NCI-H2081 (cell line): ENCODE results near the gene FOSL2.

ENCODE experiments used
- DNase-seq, 2 experiments: peaks; one replicate each; lab custom pipeline; 2025; lab: John Stamatoyannopoulos, UW

The FOSL2 gene

DNA sequence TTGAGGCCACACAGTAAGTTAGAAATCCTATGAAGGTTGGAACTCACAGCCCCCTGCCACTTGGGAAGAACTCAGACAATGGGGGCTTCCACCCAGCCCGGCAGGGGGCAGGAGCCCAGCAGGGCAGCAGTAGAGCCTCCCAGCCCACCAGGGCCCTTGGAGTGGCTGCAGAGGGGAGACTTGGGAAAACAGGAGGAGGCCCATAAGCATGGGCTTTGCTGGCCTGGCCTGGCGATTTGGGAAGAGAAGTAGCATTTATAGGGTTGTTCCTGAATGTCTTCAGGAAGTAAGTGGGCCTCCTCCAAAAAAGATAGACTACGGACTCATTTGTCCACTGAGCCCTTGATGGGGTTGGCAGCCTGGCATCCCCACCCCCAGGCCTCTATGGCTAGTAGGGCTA lies 17.4 kb upstream of the FOSL2 start:
- DNase-seq, result no peak

DNA sequence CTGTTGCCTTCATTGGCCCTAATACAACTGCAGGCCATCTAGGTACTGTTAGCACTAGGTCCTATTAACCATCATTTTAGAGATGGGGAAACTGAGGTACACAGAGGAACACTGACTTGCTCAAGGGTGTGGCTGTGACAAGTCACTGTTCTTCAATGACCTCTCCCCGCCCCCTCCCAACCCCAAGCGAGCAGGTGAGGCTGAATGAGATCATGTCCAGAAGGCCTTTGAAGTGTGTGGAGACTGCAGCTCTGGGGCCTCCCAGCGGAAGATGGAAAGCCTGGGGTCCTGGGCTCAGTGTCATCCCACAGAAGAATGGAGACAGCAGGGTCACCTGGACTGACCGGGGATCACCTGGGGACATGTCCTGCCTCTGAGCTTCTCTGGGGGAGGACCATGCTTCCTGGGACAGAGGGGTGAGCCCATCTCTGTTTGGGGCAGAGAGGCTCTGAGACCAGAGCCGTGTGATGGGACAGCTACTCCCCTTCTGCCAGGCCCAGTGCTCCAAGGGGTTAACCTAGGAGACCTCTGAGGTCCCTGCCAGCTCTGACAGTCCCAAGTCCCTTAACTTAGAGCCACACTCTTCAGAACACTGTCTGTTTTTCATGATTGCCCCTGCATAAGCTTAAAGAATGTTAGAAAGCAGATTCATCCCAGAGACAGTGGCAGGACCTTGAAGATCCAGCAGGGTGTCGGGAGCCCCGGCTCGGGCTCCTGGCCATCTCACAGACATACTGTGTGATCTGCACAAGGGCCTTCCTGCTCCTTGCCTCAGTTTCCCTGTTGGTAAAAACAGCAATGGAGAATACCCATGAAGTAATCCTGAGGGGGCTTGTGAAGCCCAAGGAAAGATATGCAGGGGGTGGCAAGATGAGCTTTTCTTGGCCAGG lies 16.7 kb upstream of the FOSL2 start:
- DNase-seq, result no peak

DNA sequence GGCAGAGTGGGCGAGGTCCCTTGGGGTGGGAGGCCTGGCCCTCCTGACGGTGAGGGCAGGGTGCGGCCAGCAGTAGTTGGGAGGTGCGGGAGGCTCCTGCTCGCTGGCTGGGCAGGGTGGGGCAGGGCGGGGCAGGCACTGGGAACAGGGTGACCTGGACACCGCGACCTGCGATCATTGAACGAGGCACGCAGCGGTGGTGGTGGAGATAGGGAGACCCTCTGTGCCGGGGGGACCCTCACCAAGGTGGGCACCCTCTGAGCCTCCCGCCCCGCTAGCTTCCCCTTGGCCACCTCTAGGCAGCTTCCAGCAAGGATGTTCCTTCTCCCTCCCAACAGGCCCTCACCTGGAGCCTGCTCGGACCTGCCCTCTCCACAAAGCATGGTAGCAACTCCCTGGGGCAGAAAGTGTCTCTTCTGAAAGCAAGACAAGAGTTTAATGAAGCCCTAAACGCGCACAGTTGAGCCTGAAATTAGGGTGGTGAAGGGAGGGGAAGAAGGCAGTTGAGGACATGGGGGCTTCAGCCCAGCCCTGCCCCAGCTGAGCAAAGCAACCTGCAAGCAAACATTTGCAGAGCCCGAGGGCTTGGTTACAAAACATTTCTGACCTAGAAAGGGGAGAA lies 15.4 kb upstream of the FOSL2 start:
- no peak for DNase-seq

DNA sequence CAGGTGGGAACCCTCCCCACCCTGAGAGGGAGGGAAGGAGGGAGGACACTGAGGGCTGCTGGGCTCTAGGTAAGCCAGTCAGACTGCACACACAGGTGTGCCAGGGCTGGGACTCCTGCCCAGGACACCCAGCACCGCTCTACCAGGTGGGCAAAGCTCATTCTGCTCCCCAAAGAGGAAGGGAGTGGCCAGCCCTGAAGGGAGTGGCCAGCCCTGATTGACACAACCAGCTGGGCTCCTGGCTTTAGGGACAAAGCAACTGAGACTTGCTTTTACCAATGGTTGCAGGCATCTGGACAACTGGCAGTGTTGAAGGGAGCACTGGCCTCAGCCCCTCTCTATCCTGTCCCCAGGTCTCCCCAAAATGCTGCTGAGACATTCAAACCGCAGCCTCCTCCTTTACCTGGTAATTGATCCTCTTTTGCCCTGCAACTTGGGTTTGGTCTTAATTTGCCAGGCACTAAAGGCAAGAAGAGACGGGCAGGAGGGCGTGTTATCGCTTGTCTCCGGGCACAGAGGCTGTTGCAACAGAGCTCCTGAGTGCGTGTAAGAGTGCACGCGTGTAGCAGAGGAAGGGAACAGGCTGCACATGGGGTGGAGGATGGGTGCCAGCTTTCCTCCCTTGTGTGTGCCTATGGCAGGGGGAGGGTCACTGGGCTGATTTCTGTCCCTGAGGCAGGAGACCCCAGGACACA lies 14.5 kb upstream of the FOSL2 start:
- DNase-seq, result peak in 1 of 2 experiments; percentile 45

DNA sequence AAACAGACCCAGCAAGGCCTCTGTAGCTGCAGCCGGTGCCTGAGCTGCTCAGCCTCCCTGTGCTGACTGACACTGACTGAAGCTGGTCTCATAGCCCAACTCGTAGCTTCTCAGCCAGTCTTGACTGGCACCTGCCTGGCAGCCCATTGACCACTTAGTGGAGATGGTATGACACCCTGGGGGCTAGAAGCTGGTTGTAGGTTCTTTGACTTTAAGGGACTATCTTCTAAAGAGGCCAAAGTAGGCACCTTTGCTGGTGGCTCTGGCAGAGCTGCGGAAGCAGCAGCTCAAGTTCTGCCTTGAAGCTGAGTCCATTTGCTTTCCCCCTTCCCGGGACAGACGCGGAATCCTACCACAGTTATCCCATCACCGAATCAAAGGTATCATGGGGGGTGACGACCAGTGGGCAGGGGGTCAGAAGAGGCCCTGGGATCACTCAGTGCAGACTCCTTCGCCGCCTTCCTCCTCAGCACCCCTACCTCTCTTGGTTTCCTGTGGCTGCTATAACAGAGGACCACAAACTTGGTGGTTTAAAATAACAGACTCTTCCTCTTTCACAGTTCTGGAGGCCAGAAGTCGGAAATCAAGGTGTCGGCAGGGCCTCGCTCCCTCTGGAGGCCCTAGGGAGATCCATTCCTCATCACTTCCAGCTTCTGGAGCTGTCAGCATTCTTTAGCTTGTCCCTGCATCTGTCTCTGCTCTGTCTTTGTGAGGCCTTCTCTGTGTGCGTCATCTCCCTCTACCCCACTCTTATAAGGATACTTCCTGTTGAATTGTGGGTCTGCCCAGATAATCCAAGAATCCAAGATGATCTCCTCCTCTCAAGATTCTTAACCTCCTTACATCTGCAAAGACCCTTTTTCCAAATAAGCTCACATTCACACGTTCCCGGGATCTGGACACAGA lies 13.7 kb upstream of the FOSL2 start:
- DNase-seq, result no peak

DNA sequence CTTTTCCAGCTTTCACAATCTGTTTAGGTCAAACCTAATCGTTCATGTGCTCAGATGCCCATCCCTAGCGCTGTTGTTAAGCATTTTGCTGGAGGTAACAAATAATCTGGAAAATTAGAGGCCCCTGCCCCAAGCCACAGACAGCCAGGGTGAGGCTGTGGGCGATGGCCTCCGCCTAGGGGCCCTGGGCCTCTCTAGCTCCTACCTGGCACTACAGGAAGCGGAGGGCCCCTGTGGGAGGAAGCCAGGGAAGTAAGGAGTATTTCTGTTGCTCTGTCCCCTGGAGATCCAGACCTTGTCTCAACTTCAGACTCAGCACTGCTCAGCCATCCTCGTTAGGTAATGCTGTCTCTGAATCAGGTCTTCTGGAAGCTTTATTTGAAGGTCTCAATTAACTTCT lies 12.4 kb upstream of the FOSL2 start:
- no peak for DNase-seq

DNA sequence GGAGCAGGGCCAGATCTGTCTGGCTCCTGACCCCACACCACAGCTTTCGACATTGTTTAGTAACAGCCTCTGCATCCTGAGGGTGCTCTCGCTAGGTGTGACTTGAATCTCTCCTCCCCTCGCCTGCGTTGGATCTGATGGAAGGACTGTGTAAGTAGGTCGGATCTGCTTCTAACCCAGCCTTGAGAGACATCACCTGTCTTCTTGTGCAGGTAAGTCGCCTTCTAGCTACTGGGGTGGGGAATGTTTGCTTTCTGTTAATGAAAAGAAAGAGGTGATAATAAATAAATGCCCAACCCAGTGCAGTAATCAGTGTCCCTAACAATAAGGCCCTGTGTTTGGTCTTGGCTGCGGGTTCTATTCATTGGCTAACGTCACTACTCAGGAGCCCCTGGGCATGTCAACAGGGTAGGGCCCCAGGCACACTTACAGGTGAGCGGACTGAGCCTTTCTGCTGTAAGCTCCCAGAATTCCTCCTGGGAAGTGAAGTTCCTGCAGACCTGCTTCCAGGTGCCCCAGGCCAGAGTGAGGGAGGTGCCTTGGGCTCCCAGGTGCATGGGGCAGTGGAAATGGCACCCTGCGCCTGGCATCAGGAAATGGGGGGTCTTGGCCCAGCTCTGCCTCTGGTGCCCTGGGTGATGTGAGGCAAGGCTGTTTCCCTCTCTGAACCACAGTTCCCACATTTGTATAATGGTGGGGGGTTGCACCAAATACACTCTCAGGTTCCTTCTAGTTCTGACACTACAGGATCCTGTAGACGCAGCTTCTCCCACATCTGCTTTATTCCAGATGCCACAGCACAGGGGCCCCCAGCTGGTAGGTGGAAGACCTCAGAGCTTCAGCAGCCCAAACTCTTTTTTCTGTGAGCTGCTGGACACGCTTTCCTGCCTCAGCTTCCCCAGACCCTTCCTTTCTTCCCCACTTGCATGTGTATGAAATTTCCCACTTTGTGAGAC lies 11.2 kb upstream of the FOSL2 start:
- DNase-seq, result peak; percentile 18 to 28

DNA sequence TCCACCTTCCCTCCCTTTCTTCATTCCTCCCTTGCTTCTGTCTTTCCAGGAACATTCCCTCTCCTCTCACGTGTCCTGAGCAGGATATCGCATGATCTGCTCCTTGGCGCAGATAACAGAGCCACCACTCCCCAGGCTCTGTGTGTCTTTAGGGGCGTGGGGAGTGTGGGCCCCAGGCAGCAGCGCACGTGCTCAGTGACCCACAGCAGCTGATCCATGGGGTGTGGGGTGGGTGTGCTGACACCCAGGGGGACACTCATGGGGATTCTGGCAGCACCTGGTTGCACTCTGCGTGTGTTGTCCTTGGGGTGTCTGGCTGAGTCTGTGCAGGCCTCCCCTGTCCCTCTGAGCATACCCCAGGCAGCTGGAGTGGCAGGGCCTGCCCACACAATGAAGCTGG lies 9.9 kb upstream of the FOSL2 start:
- no peak for DNase-seq

DNA sequence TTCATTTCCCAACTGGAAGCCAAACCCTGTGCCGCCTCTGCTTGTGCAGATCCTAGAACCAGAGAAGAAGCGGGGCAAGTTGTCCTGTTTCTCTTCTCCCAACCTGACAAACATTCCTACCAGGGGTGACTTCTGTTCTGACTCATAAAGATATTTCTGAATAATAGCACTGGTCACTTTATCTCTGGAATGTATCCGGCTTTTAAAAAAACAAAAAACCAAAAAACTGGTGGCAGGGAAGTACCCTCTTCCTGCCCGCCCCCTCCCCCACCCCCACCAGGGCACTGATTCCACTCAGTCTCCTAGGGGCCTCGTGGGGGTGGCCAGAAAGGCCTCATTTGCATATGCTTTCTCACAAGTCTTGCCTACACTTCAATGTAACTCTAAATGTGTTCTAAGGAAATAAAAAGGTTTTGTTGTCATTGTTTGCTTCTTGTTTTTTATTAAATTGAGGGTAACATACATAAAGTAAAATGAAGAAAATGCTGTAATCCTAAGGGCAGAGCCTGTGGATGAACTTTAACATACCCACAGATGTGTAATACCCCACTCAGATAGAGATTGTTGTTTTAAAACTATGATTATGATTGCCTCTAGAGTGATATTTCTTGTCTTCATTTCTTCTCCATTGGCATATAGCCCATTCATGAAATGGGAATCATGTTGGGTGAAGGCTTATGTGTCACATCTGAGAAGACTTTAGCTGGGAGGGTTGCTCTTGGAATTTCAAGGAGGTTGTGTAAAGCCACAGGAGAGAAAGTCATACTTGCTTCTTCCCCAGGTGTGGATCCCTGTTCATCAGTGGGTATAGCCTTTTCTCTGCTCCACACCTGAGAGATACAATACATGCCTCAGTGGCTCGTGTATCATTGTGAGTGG lies 5.3 kb upstream of the FOSL2 start:
- DNase-seq, result no peak

DNA sequence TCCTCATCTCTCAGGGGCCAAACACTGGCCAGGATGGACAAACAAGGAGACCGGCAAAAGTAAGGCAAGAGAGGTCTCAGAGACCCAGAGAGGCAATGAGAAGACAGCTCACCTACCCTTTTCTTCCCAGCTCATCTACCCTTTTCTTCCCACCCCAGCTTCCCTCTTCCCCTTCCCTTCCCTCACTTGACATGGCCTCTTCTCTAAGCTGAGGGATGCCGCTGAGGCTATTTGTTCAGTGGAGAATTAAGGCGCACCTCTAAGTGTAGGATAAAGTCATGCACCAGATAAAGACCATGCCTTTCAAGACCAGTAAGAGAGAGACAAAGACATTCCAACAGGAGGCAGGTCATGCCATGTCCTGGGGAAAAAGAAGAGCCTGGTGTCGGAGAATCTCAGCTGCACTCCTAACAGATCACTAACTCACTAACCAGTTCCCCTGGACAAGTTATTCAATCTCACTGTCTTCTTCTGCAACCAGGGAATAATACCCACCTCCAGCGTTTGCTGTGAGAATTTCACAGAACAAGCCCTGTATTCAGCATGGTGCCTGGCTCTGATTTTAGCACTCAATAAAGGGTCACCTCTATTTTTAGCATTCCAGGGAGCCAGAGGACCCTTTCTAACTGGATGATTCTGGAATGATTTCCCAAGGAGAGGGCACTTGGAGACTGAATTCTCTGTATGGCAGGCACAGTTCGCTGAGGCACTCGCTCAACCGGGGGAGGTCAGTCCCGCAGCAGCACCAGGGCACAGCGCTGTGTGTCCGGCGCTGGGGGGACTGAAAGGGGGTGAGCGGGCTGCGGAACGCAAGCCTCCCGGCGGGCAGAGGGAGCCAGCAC lies 3.0 kb upstream of the FOSL2 start:
- no peak for DNase-seq

DNA sequence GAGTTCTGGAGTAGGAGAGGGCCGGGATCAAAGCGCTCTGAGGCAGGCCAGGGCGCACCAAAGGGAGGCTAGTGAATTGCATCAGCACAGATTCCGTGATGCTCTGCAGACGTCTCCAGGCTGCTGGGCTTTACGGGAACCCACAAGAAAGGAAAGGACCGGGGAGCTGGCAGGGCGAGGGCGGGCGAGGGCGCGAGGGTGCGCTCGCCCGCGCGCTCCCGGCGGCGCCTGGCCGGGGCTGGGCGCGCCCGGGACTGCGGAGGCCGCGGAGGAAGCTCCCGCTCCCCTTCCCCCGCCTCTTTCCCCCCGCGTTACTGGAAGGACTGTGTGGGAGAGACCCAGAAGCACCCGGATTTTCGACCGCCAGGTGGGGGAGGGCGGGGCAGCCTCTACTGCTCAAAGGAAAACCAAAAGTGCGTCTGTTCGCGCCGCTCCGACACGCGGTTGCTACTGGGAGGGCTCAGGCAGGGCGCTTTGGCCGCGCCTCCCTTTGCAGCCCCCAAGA lies 2.4 kb upstream of the FOSL2 start:
- DNase-seq, result peak; percentile 40 to 65

DNA sequence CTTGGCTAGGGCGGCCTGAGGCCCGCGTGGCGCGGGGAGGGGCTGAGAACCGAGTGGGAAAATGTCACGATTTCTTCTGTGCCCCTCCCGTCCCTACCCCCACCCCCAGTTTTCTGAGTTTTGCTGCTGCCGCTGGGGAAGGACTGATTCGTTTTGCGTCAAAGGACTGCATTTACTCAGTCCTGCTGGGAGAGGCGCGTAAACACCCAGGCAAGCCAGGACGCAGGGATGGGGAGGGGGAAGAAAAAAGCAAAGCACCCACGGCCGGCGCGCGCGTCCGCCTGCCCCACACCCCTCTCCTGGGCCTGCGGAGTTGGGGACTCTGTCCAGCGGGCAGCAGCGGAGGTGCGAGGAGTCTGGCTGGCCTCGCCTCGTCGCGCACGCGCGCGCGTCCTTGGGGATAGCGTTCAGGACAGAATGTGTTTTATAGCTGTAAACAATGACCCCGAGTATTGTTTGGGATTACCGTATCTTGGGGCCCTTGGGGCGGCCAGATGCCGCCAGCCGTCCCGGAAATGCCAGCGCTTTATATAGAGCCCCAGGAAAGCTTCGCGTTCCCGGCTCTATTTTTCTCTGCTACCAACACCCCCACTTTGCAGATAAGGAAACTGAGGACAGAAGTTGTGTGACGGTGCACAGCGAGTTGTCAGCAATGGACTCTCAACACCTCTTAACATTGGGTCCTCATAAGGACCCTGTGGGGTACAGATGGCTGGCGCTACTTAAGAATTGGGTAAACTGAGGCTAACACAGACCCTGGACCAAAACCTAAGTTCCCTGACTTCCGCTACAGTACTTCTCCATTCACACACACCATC lies 1.7 kb upstream of the FOSL2 start:
- DNase-seq, result peak; percentile 44 to 61

DNA sequence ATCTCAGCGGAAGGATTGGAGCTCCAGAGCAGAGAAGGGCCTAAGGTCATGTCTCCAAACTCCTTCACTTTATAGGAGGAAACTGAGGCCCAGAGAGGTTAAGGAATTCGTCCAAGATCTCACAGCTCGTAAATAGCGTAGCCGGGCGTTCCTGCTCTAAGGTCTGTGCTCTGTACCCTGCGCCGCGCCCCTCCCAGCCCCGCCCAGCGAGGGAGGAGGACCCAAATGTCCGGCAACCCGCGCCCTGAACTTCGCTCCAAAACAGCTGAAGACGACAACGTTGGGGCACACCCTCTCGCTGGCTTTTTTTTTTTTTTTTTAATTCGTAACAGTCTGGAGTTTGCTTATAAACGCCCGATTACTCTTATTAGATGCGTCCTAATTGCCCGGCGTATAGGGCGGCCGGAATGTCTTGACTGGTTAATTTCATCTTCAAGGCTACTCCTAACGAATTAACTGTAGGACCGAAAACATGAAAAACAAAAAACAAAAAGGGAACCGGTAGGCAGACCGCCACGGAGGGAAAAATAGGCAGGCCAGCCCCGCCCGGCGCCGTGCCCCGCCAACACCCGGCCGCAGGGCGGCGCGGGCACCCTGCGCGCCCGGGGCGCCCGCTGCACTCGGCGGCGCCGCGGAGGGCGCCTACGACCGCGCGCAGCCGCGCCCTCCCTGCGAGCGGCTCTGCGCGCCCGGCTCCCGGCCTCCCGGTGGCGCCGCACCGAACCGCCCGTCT lies 928 bp upstream of the FOSL2 start:
- DNase-seq, result peak; percentile 52 to 78

DNA sequence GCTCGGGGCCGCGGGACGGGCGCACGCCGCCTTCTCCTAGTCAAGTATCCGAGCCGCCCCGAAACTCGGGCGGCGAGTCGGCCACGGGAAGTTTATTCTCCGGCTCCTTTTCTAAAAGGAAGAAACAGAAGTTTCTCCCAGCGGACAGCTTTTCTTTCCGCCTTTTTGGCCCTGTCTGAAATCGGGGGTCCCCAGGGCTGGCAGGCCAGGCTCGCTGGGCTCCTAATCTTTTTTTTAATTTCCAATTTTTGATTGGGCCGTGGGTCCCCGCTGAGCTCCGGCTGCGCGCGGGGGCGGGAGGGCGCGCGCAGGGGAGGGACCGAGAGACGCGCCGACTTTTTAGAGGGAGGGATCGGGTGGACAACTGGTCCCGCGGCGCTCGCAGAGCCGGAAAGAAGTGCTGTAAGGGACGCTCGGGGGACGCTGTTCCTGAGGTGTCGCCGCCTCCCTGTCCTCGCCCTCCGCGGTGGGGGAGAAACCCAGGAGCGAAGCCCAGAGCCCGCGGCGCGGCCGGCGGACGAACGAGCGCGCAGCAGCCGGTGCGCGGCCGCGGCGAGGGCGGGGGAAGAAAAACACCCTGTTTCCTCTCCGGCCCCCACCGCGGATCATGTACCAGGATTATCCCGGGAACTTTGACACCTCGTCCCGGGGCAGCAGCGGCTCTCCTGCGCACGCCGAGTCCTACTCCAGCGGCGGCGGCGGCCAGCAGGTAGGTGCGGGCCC lies 617 bp downstream of the FOSL2 start:
- DNase-seq, result peak; percentile 28 to 49

DNA sequence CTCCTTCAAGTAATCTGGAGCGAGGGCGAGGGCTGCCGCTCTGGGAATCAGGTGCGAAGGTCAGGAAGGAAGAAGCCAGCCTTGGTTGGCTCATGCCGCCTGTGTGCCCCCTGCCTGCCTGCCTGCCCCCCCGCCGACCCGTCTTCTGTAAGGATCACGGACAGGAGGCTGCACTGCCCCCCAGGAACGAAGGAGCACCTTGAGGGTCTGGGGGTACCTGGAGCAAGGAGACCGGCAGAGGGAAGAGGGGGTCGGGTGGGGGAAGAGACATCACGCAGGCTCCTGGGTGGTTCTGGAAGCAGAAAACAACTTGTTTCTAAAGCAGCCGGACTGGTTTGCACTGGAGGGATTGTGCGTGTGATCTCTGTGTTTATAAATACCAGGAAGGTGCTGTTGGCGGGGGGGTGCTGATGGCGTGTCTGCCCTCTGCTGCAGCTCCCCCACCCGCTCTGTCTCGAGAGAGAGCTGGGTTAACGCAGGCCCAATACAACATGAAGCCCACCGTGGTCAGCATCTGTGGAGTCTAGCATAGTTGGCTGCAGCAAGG lies 1.7 kb downstream of the FOSL2 start:
- DNase-seq, result no peak

DNA sequence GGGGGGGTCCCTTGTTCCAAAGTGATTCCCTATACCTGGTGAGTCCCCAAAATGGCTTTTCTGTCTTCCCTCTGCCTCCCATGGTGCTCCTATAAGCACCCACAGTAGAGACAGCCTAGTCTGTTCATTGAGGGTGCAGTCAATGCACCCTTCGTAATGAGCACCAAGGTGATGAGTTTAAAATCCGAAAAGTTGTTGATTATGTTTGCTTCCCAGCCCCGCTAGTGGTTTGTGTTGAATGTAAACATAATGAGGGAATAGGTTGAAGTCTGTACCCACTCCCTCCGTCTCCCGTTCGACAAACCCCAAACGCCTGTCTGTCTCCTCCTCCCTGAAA lies 2.3 kb downstream of the FOSL2 start:
- DNase-seq, result no peak
